GM21723 (cell line): Measurements from ENCODE around the gene NPAS3.

Experiments used
- ATAC-seq: cut with Tn5 transposase; IDR thresholded peaks from one replicate; pipeline ENCODE4 v1.9.1; 2021; ENCODE audit warnings: mild to moderate bottlenecking, moderate library complexity; ENCODE audit not compliant: unreplicated experiment

NPAS3 gene

GRCh38 chr14:33241331-33241730, 302.7 kb downstream of the NPAS3 start:
- no peak for ATAC-seq

DNA sequence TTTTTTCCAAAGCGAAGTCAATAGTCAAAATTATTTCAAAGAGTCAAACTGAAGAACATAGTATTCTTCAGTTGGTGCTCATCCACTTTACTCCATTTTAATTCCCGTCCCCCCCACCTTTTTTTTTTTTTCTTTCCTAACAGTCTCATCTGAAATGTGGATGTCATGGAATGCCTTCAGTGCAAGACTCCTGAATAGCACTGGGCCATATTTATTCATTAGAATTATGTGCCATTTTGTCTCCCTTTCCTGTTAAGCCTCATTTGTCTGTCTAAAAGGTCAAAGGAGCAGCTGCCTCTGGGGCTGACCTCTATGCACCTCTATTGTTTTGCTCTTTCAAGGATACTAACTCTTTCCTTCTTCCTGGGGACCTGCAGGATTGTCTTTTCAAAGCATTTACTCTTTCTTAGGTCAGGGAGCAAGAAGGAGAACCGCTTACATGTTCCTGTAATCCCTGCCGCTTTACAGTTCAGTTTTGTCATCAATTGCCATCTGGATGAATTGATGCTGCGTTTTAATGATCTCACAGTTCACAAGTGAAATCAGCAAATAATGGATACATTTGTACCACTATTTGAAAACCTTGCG, 310.6 kb downstream of the NPAS3 start:
- ATAC-seq = no peak

- no peak for ATAC-seq
Observed at GRCh38 chr14:33250963-33251362, 312.3 kb downstream of the NPAS3 start.

- ATAC-seq = no peak
Observed at GRCh38 chr14:33254342-33254741, 315.7 kb downstream of the NPAS3 start.

DNA sequence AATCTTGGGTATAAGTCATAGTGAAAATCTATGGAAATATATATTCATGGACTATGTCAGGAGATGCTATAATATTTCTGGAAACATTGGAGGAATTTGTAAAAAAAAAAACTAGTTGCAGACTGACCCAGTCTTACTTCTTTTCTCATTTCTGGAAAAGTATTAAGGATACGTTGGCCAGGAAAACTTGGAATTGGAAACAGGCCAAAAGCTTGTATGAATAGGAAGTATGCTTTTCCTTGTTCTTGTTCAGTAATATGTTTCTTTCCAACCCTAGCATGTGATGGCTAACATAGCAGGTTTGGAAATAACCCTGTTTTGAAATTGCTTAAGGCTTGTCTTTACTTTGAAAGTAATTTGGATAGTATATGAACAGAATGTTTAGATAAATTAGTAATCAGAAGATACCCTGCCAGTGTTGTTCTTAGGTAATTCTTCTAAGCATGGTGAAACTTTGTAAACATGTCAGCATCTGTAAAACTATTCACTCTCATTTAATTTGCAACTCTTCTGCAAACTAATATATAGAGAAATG, 316.2 kb downstream of the NPAS3 start:
- no peak for ATAC-seq

DNA sequence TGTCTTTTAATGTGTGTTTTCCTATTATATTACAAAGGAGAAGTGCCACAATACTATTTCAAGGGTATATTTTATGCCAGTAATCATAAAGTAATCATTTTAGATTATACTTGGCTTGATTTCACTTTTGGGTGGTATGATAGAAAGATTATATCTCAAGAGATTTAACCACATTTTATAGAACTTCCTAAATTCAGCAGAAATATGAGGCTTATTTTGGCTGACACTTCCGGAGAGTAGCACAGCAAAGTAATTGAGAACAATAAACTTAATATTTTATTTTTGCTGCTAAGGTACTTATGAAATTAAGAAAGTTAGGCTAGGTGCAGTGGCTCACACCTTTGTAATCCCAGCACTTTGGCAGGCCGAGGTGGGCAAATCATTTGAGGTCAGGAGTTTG, 319.1 kb downstream of the NPAS3 start:
- no peak for ATAC-seq

- no peak for ATAC-seq
Observed at GRCh38 chr14:33259764-33260163, 321.1 kb downstream of the NPAS3 start.

GRCh38 chr14:33271216-33271615, 332.5 kb downstream of the NPAS3 start:
- no peak for ATAC-seq

DNA sequence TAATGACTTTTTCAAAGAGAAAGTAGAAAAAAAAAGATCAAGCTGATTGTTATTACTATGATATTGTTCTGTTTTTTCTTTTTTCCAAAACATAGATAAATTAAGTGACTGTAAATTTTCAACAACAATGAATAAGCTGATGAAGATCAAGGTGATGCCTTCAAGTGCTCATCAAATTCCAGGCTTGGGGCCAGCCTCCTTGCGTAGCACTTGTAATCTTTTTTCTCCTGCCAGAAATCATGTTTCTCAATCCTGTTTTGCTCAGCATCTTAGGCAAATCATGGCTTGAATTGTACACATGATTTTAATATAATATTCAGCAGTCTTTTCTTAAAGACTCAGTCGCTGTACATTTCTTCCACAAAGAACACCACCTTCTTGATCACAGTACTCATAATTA, 333.2 kb downstream of the NPAS3 start:
- ATAC-seq = no peak

DNA sequence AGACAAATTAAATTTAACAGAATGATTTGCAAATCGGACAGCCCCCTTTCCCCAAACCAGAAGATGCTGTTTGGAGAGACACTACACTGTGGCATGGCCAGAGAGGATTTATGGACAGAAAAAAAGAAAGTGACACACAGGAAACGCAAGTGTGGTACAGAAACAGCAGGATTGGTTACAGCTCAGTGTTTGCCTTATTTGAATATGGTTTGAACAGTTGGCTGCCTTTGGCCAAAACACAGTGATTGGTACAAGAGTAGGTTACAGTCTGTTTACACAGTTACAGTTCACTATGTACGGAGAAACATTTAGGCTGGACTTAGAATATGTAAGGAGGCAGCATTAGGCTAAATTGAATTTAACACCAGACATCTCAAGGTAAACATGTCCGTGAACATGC, 335.3 kb downstream of the NPAS3 start:
- no peak for ATAC-seq

DNA sequence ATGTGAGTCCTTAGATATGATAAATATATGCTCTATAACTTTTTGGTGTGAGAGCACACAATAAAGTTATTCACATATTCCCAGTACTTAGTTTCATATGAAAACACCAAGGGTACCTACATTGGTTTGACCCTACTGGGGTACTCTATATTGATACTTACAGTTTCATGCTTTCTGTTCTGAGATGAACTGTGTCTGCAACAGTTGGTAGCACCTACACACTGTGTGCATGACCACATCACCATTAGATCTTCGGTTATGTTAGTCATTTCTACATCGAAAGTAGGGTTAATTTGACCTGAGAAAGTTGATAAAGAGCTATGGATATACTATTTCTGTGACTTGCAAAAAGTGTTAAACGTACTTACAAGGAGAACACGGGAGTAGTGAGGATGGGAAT, 337.2 kb downstream of the NPAS3 start:
- no peak for ATAC-seq

GRCh38 chr14:33279865-33280264, 341.2 kb downstream of the NPAS3 start:
- ATAC-seq = no peak

- no peak for ATAC-seq
Observed at GRCh38 chr14:33280646-33281045, 342.0 kb downstream of the NPAS3 start.

DNA sequence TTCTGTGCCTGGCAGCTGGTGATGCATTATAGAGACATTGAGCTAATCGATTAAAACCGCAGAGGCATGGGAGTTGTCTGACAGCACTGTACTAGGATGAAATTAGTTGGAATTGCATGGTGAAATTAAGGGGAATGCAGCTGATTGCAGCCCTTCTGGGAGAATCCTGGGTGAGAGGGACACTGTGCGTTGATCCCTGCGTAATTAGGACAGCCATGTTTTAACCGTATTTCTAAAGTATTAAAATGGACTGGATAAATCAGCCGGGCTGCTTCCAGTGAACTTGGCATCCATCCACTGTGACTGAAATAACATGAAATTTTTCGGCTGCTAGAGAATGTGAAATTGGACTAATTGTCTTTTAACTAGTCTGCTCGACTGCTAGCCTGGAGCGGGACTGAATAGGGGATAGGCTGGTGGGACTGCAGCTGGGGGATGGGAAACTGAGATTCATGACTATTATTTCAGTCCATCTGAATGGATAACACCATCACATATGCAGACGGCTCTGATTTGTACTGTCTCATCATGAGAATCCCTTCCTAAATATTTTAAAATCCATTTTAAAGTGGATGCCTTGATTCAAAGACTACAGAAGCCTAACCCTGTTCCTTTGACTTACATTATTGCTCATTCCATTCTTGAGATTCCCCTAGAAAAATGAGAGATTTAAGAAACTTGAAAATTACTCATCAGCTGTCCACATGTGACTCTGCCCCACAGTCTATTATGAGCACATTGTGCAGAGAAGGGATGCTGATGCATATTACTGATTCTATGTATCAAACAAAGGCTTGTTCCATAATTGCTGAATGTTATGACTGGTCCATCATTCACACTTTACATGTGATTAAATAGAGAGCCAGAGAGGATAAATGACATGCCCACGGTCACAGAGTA, 343.9 kb downstream of the NPAS3 start:
- no peak for ATAC-seq

- ATAC-seq = no peak
Observed at GRCh38 chr14:33285902-33286700, 347.4 kb downstream of the NPAS3 start.

GRCh38 chr14:33287189-33287588, 348.5 kb downstream of the NPAS3 start:
- no peak for ATAC-seq

DNA sequence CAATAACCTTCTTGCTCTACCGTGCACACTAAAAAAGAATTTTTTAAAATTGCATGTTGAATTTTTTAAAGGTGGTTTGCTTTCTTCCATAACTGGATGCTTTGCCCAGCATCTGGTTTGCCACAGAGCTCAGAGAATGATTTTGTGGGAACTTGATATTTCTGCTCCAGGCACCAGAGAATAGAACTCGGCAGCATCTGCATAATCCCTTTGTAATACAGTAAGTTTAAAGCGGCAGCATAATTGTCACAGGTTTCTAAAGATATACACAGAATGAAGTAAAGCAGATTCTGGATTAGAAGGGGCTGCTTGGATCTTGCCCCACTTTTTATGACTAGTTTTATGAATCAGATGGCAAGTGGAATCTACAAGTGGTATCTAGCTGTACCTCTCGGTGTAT, 352.0 kb downstream of the NPAS3 start:
- ATAC-seq = no peak

GRCh38 chr14:33291529-33292104, 352.9 kb downstream of the NPAS3 start:
- ATAC-seq = no peak

DNA sequence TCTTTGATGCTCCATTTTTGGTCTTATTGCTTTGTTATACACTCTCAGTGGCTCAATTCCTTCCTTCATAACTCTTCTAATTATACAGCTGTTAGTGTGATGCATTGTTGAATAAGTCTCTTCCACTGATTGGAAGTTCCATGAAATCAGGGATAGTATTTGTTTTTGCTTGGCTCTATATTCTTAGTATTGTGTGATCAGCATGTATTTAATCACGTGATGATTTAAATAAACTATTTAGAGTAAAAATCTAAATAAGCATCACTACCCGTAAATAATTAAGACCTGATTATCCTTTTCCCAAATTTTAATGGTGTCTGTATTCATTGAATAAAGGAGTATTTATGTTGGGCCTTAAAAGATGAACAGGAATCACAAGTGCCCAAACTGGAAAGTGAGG, 355.7 kb downstream of the NPAS3 start:
- no peak for ATAC-seq

- ATAC-seq = no peak
Observed at GRCh38 chr14:33297565-33297964, 358.9 kb downstream of the NPAS3 start.

DNA sequence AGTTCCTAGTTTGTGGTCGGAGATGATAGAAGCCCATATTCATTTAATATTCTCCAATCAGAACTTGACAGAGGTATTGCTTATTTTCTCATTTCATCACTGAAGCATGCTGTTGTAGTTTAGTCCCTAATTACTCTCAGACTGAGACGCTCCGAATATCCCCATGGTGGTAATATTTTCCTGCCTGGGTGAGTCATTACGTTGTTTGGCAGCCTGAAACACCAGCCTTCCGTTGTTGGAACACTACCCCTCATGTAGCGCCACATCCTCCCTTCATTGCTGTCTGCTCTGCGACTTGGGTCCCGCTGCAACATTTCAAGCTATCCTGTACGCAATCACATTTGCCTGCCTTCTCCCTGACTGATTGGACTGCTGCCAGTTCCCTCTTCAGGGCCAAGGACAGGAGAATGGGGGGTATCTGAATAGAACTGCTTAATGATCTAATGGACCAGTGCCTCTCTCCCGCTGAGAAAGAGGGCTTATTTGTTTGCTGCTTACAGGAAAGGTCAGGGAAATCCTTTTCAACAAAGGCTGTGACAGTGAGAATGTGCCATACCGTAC, 369.1 kb downstream of the NPAS3 start:
- no peak for ATAC-seq
